ENCODE data around the gene RPS15.

RPS15 gene

DNA sequence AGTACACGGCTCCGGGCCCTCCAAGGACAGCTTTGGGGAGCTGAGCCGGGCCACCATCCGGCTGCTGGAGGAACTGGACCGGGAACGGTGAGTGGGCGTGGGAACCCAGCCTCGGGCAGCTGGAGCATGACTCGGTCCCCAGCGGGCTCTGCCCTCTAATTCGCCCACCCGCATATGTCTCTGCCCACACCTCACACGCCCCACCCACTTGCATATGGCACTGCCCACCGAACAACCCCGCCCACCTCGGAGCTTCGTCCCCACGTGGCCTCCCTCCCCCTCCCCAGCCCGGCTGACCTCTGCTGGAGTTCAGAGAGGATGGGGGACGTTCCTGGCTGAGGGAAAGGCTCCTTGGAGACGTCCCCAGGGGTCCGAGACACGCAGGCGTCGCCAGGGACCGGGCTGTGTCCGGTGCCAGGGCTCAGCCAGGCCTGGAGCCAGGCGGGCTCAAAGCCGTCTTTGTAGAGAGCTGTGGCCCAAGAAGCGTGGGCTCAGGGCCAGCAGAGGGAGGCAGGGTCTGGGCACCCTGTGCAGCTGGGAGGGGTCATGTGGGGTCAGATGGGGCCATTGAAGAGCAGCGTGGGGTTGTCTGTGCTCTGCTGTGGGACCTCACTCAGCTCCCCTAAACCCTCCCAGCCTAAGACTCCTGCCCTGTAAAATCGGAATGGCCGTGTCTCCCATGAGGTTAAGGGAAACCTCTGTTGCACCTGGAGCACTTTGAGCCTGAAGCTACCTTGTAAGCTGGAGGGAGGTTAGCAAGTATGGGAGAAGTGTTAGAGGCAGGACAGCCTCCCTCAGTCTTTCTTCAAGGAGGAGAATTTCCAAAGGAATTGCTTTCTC lies 15.5 kb downstream of the RPS15 start:
- DNase-seq (ENCODE audit: low read depth) = no peak

DNA sequence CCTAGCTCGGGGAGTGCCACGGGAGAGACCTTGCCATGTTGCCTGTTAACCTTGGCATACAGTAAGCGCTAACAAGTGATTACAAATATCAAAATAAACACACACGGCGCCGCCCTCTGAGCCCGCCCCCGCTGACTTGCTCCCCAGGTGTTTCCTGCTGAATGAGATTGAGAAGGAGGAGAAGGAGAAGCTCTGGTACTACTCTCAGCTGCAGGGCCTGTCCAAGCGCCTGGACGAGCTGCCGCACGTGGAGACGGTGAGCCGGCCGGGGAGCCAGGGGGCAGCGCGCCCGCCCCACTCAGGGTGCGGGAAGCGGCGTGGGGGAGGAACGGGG lies 16.8 kb downstream of the RPS15 start:
- no peak for DNase-seq (ENCODE audit: low read depth)

DNA sequence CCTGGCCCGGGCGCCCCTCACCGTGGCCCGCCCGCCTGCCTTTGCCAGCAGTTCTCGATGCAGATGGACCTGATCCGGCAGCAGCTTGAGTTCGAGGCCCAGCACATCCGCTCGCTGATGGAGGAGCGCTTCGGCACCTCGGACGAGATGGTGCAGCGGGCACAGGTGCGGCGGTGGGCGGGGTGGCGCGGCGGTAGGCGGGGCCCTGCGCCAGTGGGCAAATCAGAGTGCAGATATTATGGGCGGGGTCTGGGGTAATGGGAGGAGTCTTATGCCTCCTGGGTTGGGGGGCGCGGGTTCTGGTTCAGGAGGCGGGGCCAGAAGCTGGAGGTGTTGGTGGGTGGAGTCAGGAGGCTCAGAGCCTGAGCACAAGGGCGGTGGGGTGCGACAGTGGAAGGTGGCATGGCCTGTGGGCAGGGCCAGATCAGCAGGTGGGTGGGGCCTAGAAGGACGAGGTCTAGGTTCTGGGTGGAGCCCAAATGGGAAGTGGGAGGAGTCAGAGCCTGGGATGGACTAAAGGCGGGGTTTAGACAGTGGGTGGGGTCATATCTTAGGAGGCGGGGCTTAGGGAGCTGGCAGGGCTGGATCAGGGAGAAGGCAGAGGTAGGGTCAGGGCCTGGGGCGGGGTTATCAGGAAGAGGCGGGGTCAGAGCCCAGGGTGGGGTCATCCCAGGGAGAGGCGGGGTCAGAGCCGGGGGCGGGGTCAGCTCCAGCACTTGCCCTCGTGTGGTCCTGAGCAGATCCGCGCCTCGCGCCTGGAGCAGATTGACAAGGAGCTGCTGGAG lies 17.3 kb downstream of the RPS15 start:
- no peak for DNase-seq (ENCODE audit: low read depth)

DNA sequence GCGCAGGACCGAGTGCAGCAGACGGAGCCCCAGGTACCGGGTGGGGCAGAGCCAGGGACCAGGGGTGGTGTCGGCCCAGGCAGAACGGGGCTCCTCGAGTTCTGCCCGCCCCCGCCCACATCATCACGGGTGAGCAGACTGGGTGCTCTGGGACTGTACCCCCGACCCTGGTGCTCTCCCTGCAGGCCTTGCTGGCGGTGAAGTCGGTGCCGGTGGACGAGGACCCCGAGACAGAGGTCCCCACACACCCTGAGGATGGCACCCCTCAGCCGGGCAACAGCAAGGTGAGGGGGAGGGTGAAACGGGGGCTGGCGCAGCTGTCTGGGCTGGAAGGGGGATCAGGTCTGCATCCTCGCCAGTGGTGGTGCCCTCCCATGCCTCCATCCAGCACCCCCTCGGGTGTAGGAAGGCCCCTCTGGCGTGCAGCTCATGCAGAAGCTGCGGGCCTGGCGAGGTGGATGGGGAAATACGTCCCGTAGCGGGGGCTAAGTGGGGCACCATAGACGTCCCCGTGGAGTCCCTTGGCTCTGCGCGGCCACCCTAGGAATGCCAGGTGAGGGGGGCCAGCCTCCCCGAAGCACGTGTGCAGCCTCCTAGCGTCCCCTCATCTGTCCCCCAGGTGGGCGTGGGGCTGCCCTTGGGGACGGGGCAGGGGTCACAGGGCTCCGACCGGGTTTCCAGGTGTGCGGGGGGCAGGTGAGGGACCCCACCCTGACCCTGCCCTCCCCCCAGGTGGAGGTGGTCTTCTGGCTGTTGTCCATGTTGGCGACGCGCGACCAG lies 18.1 kb downstream of the RPS15 start:
- DNase-seq (ENCODE audit: low read depth) = no peak

DNA sequence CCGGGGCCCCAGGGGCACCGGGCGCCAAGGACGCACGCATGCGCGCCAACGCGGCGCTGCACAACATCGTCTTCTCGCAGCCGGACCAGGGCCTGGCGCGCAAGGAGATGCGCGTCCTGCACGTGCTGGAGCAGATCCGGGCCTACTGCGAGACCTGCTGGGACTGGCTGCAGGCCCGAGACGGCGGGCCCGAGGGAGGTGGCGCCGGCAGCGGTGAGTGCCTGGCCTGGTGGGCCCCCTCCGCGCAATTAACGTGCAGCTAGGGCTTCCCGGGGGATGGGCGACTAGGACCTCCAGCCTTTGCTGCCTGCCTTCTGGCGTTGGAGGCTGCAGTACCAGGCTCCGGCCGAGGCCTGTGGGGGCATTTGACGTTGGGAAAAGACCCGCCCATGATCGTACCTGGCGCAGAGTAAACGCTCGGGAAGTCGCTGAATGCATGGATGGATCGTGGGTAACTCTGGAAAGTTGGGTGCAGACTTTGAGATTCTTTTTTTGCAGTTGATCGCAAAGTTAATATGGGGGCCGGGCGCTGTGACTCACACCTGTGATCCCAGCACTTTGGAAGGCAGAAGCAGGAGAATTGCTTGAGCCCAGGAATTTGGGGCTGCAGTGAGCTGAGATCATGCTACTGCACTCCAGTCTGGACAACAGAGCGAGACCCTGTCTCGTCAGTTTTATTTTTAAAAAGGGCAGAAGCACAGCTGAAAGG lies 19.0 kb downstream of the RPS15 start:
- DNase-seq (ENCODE audit: low read depth) = no peak

DNA sequence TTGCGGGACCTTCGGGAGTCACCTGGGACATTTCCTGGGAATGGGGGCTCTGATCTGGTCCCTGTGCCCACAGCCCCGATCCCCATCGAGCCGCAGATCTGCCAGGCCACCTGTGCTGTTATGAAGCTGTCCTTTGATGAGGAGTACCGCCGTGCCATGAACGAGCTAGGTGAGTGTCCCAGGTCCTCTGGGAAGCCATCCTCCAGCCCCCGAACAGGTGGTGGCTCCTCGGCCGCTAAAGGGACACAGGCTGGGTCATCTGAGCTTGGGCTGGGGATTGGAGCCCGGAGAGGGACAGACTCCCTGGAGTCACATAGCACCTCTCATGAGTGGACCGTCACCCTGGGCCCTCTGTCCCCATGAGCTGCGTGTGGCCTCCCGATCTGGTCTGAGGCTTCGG lies 19.7 kb downstream of the RPS15 start:
- no peak for DNase-seq (ENCODE audit: low read depth)

DNA sequence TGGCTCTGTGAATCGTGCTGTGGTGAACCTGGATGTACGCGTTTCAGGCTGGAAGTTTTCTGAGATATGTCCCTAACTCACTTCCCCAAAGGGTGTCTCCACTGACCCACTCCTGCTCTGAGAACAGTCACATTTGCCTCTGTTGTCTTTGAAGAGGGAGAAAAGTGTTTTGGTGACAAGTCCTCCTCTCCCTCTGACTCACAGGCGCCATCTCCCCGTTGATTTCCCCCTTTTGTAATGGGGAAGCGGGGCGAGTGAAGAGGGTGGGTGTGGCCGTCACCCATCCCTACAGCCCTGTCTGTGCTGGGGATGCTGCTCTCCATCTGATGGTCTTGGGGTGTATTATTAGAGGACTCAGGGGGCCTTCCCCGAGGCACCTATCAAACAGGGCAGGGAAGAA lies 21.3 kb downstream of the RPS15 start:
- no peak for DNase-seq (ENCODE audit: low read depth)

DNA sequence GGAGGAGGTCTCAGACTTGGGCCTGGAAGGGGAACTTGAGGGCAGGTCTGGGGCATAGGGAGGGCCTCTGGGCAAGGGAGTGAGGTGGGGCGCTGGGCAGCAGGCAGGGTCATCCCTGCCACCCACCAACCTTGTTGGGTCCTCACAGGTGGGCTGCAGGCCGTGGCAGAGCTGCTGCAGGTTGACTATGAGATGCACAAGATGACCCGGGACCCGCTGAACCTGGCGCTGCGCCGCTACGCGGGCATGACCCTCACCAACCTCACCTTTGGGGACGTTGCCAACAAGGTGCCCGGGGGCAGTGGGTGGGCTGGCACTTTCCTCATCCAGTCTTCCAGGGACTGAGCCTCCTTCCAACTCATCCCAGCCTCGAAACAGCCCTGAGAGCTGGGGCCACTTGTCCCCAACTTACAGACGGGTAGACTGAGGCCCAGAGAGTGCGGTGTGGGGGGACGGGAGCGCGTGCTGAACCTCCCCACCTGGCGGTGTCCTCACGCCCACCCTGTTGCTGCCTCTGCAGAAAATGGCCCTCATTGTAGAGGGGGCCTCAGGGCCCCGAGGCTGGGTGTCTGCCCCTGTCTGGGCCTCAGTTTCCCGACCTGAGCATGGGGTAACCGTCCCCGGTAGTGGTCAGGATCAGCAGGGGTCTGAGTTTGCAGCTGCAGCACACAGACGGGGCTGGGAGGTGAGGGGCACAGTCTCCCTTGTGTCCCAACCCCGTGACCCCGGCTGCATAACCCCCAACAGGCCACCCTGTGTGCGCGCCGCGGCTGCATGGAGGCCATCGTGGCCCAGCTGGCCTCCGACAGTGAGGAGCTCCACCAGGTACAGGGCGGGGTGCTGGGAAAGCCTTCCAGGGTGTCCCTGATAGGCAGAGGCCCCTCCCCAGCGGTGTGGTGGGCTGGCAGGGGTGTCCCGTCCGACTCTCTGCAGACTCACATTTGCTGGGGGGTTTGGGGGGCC lies 22.1 kb downstream of the RPS15 start:
- no peak for DNase-seq (ENCODE audit: low read depth)

DNA sequence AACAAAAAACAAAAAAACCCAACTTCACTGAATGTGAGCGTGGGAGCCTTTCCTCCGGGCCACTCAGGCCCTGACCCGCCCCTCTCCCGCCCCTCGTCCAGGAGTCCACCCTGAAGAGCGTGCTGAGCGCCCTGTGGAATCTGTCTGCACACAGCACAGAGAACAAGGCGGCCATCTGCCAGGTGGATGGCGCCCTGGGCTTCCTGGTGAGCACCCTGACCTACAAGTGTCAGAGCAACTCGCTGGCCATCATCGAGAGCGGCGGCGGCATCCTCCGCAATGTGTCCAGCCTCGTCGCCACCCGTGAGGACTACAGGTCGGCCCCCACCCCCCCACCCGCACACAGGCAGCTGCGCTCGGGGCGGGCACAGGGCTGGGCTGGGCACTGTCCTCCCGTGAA lies 23.7 kb downstream of the RPS15 start:
- no peak for DNase-seq (ENCODE audit: low read depth)

DNA sequence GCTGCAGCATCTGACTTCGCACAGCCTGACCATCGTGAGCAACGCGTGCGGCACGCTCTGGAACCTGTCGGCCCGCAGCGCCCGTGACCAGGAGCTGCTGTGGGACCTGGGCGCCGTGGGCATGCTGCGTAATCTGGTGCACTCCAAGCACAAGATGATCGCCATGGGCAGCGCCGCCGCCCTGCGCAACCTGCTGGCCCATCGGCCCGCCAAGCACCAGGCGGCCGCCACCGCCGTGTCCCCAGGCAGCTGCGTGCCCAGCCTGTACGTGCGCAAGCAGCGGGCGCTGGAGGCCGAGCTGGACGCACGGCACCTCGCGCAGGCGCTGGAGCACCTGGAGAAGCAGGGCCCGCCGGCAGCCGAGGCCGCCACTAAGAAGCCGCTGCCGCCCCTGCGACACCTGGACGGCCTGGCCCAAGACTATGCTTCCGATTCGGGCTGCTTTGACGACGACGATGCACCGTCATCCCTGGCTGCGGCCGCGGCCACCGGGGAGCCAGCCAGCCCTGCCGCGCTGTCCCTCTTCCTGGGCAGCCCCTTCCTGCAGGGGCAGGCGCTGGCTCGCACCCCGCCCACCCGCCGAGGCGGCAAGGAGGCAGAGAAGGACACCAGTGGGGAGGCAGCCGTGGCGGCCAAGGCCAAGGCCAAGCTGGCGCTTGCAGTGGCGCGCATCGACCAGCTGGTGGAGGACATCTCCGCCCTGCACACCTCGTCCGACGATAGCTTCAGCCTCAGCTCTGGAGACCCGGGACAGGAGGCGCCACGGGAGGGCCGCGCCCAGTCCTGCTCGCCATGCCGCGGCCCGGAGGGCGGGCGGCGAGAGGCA lies 27.2 kb downstream of the RPS15 start:
- no peak for DNase-seq (ENCODE audit: low read depth)

DNA sequence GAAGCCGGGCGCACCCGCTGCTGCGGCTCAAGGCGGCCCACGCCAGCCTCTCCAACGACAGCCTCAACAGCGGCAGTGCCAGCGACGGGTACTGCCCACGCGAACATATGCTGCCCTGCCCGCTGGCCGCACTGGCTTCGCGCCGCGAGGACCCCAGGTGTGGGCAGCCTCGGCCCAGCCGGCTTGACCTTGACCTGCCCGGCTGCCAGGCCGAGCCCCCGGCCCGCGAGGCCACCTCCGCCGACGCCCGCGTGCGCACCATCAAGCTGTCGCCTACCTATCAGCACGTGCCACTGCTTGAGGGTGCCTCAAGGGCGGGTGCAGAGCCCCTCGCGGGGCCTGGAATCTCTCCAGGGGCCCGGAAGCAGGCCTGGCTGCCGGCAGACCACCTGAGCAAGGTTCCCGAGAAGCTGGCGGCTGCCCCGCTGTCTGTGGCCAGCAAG lies 27.8 kb downstream of the RPS15 start:
- DNase-seq (ENCODE audit: low read depth) = no peak

DNA sequence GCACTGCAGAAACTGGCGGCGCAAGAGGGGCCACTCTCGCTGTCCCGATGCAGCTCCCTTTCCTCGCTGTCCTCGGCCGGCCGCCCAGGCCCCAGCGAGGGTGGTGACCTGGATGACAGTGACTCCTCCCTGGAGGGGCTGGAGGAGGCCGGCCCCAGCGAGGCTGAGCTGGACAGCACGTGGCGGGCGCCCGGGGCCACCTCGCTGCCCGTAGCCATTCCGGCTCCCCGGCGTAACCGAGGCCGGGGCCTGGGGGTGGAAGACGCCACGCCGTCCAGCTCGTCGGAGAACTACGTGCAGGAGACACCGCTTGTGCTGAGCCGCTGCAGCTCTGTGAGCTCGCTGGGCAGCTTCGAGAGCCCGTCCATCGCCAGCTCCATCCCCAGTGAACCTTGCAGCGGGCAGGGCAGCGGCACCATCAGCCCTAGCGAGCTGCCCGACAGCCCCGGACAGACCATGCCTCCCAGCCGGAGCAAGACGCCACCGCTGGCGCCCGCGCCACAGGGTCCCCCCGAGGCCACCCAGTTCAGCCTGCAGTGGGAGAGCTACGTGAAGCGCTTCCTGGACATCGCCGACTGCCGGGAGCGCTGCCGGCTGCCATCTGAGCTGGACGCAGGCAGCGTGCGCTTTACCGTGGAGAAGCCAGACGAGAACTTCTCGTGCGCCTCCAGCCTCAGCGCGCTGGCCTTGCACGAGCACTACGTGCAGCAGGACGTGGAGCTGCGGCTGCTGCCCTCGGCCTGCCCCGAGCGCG lies 28.4 kb downstream of the RPS15 start:
- DNase-seq (ENCODE audit: low read depth) = no peak

DNA sequence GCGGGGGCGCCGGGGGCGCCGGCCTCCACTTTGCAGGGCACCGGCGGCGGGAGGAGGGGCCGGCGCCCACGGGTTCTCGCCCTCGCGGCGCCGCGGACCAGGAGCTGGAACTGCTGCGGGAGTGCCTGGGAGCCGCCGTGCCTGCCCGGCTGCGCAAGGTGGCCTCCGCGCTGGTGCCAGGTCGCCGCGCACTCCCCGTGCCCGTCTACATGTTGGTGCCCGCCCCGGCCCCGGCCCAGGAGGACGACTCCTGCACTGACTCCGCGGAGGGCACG lies 29.0 kb downstream of the RPS15 start:
- no peak for DNase-seq (ENCODE audit: low read depth)

DNA sequence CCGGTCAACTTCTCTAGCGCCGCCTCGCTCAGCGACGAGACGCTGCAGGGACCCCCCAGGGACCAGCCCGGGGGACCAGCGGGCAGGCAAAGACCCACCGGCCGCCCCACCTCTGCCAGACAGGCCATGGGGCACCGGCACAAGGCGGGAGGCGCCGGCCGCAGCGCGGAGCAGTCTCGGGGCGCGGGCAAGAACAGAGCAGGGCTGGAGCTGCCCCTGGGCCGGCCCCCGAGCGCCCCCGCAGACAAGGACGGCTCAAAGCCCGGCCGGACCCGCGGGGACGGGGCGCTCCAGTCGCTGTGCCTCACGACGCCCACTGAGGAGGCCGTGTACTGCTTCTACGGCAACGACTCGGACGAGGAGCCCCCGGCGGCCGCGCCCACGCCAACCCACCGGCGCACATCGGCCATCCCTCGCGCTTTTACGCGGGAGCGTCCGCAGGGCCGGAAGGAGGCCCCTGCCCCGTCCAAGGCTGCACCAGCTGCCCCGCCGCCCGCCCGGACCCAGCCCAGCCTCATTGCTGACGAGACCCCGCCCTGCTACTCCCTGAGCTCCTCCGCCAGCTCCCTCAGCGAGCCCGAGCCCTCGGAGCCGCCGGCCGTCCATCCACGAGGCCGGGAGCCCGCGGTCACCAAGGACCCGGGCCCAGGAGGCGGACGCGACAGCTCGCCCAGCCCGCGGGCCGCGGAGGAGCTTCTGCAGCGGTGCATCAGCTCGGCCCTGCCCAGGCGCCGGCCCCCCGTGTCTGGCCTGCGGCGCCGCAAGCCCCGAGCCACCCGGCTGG lies 29.5 kb downstream of the RPS15 start:
- DNase-seq (ENCODE audit: low read depth) = no peak

DNA sequence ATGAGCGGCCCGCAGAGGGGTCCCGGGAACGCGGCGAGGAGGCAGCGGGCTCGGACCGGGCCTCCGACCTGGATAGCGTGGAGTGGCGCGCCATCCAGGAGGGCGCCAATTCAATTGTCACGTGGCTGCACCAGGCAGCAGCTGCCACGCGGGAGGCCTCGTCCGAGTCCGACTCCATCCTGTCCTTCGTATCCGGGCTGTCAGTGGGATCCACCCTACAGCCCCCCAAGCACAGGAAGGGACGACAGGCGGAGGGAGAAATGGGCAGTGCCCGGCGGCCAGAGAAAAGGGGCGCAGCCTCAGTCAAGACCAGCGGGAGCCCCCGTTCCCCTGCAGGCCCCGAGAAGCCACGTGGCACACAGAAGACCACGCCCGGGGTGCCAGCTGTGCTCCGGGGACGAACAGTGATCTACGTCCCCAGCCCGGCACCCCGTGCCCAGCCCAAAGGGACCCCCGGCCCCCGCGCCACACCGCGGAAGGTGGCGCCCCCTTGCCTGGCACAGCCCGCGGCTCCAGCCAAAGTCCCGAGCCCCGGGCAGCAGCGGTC lies 30.2 kb downstream of the RPS15 start:
- no peak for DNase-seq (ENCODE audit: low read depth)

DNA sequence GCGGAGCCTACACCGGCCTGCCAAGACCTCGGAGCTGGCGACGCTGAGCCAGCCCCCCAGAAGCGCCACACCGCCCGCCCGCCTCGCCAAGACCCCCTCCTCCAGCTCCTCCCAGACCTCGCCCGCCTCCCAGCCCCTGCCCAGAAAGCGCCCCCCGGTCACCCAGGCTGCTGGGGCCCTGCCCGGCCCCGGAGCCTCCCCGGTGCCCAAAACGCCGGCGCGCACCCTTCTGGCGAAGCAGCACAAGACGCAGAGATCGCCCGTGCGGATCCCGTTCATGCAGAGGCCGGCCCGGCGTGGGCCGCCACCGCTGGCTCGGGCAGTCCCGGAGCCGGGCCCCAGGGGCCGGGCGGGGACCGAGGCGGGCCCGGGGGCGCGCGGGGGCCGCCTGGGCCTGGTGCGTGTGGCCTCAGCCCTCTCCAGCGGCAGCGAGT lies 30.6 kb downstream of the RPS15 start:
- no peak for DNase-seq (ENCODE audit: low read depth)

DNA sequence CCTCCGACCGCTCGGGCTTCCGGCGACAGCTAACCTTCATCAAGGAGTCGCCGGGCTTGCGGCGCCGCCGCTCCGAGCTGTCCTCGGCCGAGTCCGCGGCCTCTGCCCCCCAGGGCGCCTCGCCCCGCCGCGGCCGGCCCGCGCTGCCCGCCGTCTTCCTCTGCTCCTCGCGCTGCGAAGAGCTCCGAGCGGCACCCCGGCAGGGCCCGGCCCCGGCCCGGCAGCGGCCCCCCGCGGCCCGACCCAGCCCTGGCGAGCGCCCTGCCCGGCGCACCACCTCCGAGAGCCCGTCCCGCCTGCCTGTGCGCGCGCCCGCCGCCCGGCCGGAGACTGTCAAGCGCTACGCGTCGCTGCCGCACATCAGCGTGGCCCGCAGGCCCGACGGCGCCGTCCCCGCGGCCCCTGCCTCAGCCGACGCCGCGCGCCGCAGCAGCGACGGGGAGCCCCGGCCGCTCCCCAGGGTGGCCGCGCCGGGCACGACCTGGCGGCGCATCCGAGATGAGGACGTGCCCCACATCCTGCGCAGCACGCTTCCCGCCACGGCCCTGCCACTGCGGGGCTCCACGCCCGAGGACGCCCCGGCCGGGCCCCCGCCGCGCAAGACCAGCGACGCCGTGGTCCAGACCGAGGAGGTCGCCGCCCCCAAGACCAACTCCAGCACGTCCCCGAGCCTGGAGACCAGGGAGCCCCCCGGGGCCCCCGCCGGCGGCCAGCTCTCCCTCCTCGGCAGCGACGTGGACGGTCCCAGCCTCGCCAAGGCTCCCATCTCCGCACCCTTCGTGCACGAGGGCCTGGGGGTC lies 31.3 kb downstream of the RPS15 start:
- no peak for DNase-seq (ENCODE audit: low read depth)

DNA sequence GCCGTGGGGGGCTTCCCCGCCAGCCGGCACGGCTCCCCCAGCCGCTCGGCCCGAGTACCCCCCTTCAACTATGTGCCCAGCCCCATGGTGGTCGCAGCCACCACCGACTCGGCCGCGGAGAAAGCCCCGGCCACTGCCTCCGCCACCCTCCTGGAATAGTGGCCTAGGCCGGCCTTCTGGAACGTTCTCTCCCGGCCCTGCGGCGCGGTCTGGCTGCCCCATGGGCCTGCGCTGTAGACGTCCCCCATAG lies 31.8 kb downstream of the RPS15 start:
- DNase-seq (ENCODE audit: low read depth) = no peak
